ENCODE measurements around the gene HRH1.

Gene HRH1

GRCh38 chr3:11290743-11291680, 136.7 kb downstream of the HRH1 start:
- no peak overlapping the region for H3K9ac ChIP-seq (ENCODE audit: low read length)

GRCh38 chr3:11291808-11292207, 137.5 kb downstream of the HRH1 start:
- no peak overlapping the region for H3K4me3 ChIP-seq (ENCODE audit: low read depth in 1 of 2, low read length in 2 of 2)
- no peaks in the 10 kb centered on the region for H3K27me3 ChIP-seq (ENCODE audit: control insufficient read depth in 1 of 2, insufficient read depth in 2 of 2, low read length in 2 of 2)
- H3K4me1 ChIP-seq (ENCODE audit: insufficient read depth, low read length) = peaks cover 31% of the 10 kb centered on the region
- no peaks in the 10 kb centered on the region for H3K36me3 ChIP-seq (ENCODE audit: insufficient read depth, low read length)
- no peaks in the 10 kb centered on the region for H3K9me3 ChIP-seq (ENCODE audit: low read length)
- H3K27ac ChIP-seq (ENCODE audit: low read depth, low read length) = no peak overlapping the region
- no peak overlapping the region for H3K9ac ChIP-seq (ENCODE audit: low read length)

More at GRCh38 chr3:11290743-11291680, 136.7 kb downstream of the HRH1 start:
- H3K27me3 ChIP-seq (ENCODE audit: control insufficient read depth in 1 of 2, insufficient read depth in 2 of 2, low read length in 2 of 2) = no peaks in the 10 kb centered on the region
- H3K36me3 ChIP-seq (ENCODE audit: insufficient read depth, low read length) = no peaks in the 10 kb centered on the region
- no peak overlapping the region for H3K27ac ChIP-seq (ENCODE audit: low read depth, low read length)
- H3K4me3 ChIP-seq (ENCODE audit: low read depth in 1 of 2, low read length in 2 of 2) = no peak overlapping the region
- H3K4me1 ChIP-seq (ENCODE audit: insufficient read depth, low read length) = peaks cover 32% of the 10 kb centered on the region
- H3K9me3 ChIP-seq (ENCODE audit: low read length) = no peaks in the 10 kb centered on the region

GRCh38 chr3:11297126-11297525, 142.8 kb downstream of the HRH1 start:
- H3K27ac ChIP-seq (ENCODE audit: low read depth, low read length) = no peak overlapping the region
- no peaks in the 10 kb centered on the region for H3K27me3 ChIP-seq (ENCODE audit: control insufficient read depth in 1 of 2, insufficient read depth in 2 of 2, low read length in 2 of 2)
- no peaks in the 10 kb centered on the region for H3K9me3 ChIP-seq (ENCODE audit: low read length)
- no peak overlapping the region for H3K4me3 ChIP-seq (ENCODE audit: low read depth in 1 of 2, low read length in 2 of 2)
- no peak overlapping the region for H3K9ac ChIP-seq (ENCODE audit: low read length)
- H3K4me1 ChIP-seq (ENCODE audit: insufficient read depth, low read length) = no peaks in the 10 kb centered on the region
- peaks cover 35% of the 10 kb centered on the region for H3K36me3 ChIP-seq (ENCODE audit: insufficient read depth, low read length)

- H3K27ac ChIP-seq (ENCODE audit: low read depth, low read length) = no peak overlapping the region
- H3K4me3 ChIP-seq (ENCODE audit: low read depth in 1 of 2, low read length in 2 of 2) = no peak overlapping the region
- H3K9me3 ChIP-seq (ENCODE audit: low read length) = no peaks in the 10 kb centered on the region
- no peak overlapping the region for H3K9ac ChIP-seq (ENCODE audit: low read length)
- H3K27me3 ChIP-seq (ENCODE audit: control insufficient read depth in 1 of 2, insufficient read depth in 2 of 2, low read length in 2 of 2) = no peaks in the 10 kb centered on the region
- H3K36me3 ChIP-seq (ENCODE audit: insufficient read depth, low read length) = peaks cover 47% of the 10 kb centered on the region
- H3K4me1 ChIP-seq (ENCODE audit: insufficient read depth, low read length) = no peaks in the 10 kb centered on the region
Measured at GRCh38 chr3:11300970-11301369, 146.7 kb downstream of the HRH1 start.

- Histone ChIP-seq H3K27me3 (ENCODE audit: control insufficient read depth in 1 of 2, insufficient read depth in 2 of 2, low read length in 2 of 2) (no peaks in the 10 kb centered on the region), H3K4me3 (ENCODE audit: low read depth in 1 of 2, low read length in 2 of 2) (no peak overlapping the region), H3K4me1 (ENCODE audit: insufficient read depth, low read length) (no peaks in the 10 kb centered on the region), H3K27ac (ENCODE audit: low read depth, low read length) (no peak overlapping the region), H3K9ac (ENCODE audit: low read length) (no peak overlapping the region), H3K9me3 (ENCODE audit: low read length) (no peaks in the 10 kb centered on the region), H3K36me3 (ENCODE audit: insufficient read depth, low read length) (peaks cover 55% of the 10 kb centered on the region)
Measured at GRCh38 chr3:11302444-11302843, 148.2 kb downstream of the HRH1 start.

GRCh38 chr3:11304175-11304574, 149.9 kb downstream of the HRH1 start:
- H3K9me3 ChIP-seq (ENCODE audit: low read length) = no peaks in the 10 kb centered on the region
- no peaks in the 10 kb centered on the region for H3K27me3 ChIP-seq (ENCODE audit: control insufficient read depth in 1 of 2, insufficient read depth in 2 of 2, low read length in 2 of 2)
- peaks cover 60% of the 10 kb centered on the region for H3K36me3 ChIP-seq (ENCODE audit: insufficient read depth, low read length)
- no peaks in the 10 kb centered on the region for H3K4me1 ChIP-seq (ENCODE audit: insufficient read depth, low read length)
- H3K9ac ChIP-seq (ENCODE audit: low read length) = no peak overlapping the region
- no peak overlapping the region for H3K4me3 ChIP-seq (ENCODE audit: low read depth in 1 of 2, low read length in 2 of 2)
- no peak overlapping the region for H3K27ac ChIP-seq (ENCODE audit: low read depth, low read length)

GRCh38 chr3:11305509-11305908, 151.2 kb downstream of the HRH1 start:
- H3K27me3 ChIP-seq (ENCODE audit: control insufficient read depth in 1 of 2, insufficient read depth in 2 of 2, low read length in 2 of 2) = no peaks in the 10 kb centered on the region
- H3K9ac ChIP-seq (ENCODE audit: low read length) = no peak overlapping the region
- H3K4me3 ChIP-seq (ENCODE audit: low read depth in 1 of 2, low read length in 2 of 2) = no peak overlapping the region
- H3K9me3 ChIP-seq (ENCODE audit: low read length) = no peaks in the 10 kb centered on the region
- no peak overlapping the region for H3K27ac ChIP-seq (ENCODE audit: low read depth, low read length)
- no peaks in the 10 kb centered on the region for H3K4me1 ChIP-seq (ENCODE audit: insufficient read depth, low read length)
- peaks cover 53% of the 10 kb centered on the region for H3K36me3 ChIP-seq (ENCODE audit: insufficient read depth, low read length)

GRCh38 chr3:11306817-11307589, 152.7 kb downstream of the HRH1 start:
- Histone ChIP-seq H3K9ac (ENCODE audit: low read length) (no peak overlapping the region), H3K36me3 (ENCODE audit: insufficient read depth, low read length) (peaks cover 48% of the 10 kb centered on the region), H3K4me1 (ENCODE audit: insufficient read depth, low read length) (no peaks in the 10 kb centered on the region), H3K27me3 (ENCODE audit: control insufficient read depth in 1 of 2, insufficient read depth in 2 of 2, low read length in 2 of 2) (no peaks in the 10 kb centered on the region), H3K4me3 (ENCODE audit: low read depth in 1 of 2, low read length in 2 of 2) (no peak overlapping the region), H3K27ac (ENCODE audit: low read depth, low read length) (no peak overlapping the region), H3K9me3 (ENCODE audit: low read length) (no peaks in the 10 kb centered on the region)

GRCh38 chr3:11307830-11308432, 153.6 kb downstream of the HRH1 start:
- H3K27me3 ChIP-seq (ENCODE audit: control insufficient read depth in 1 of 2, insufficient read depth in 2 of 2, low read length in 2 of 2) = no peaks in the 10 kb centered on the region
- H3K27ac ChIP-seq (ENCODE audit: low read depth, low read length) = no peak overlapping the region
- no peak overlapping the region for H3K9ac ChIP-seq (ENCODE audit: low read length)
- H3K9me3 ChIP-seq (ENCODE audit: low read length) = no peaks in the 10 kb centered on the region
- H3K4me1 ChIP-seq (ENCODE audit: insufficient read depth, low read length) = no peaks in the 10 kb centered on the region
- peaks cover 45% of the 10 kb centered on the region for H3K36me3 ChIP-seq (ENCODE audit: insufficient read depth, low read length)
- H3K4me3 ChIP-seq (ENCODE audit: low read depth in 1 of 2, low read length in 2 of 2) = no peak overlapping the region

GRCh38 chr3:11310258-11310657, 156.0 kb downstream of the HRH1 start:
- H3K36me3 ChIP-seq (ENCODE audit: insufficient read depth, low read length) = peaks cover 64% of the 10 kb centered on the region
- H3K9ac ChIP-seq (ENCODE audit: low read length) = no peak overlapping the region
- no peak overlapping the region for H3K27ac ChIP-seq (ENCODE audit: low read depth, low read length)
- no peaks in the 10 kb centered on the region for H3K4me1 ChIP-seq (ENCODE audit: insufficient read depth, low read length)
- H3K4me3 ChIP-seq (ENCODE audit: low read depth in 1 of 2, low read length in 2 of 2) = no peak overlapping the region
- no peaks in the 10 kb centered on the region for H3K27me3 ChIP-seq (ENCODE audit: control insufficient read depth in 1 of 2, insufficient read depth in 2 of 2, low read length in 2 of 2)
- no peaks in the 10 kb centered on the region for H3K9me3 ChIP-seq (ENCODE audit: low read length)

- peaks cover 69% of the 10 kb centered on the region for H3K36me3 ChIP-seq (ENCODE audit: insufficient read depth, low read length)
- no peaks in the 10 kb centered on the region for H3K27me3 ChIP-seq (ENCODE audit: control insufficient read depth in 1 of 2, insufficient read depth in 2 of 2, low read length in 2 of 2)
- no peak overlapping the region for H3K27ac ChIP-seq (ENCODE audit: low read depth, low read length)
- H3K4me3 ChIP-seq (ENCODE audit: low read depth in 1 of 2, low read length in 2 of 2) = no peak overlapping the region
- H3K4me1 ChIP-seq (ENCODE audit: insufficient read depth, low read length) = no peaks in the 10 kb centered on the region
- H3K9me3 ChIP-seq (ENCODE audit: low read length) = no peaks in the 10 kb centered on the region
- H3K9ac ChIP-seq (ENCODE audit: low read length) = no peak overlapping the region
Measured at GRCh38 chr3:11312166-11312565, 157.9 kb downstream of the HRH1 start.

All from muscle layer of colon (tissue), 2 donors.